Activated T-cell treated with anti-CD3 and anti-CD28 coated beads, Interleukin-2, amount 50 U/mL, for 4 hours (primary cell): ENCODE data around the gene DHDH. TPM values are rescaled to one million over a fixed set of nuclear protein-coding genes. Genes with fewer than 3 reads are reported as not detected.

Experiments used
- ATAC-seq, 2 donors: fragments of 200-7000 bp; cut with Tn5 transposase; one replicate each; pipeline ENCODE4 v1.10.0; 2021
- DNase-seq: peaks from one replicate; pipeline ENCODE4 v3.0.0-alpha.2; 2020
- H3K27me3 Mint-ChIP-seq: one replicate; pipeline ENCODE4 v1.8.0; 2021; ENCODE audit warnings: low read depth, mixed read lengths
- H3K36me3 Mint-ChIP-seq: one replicate; pipeline ENCODE4 v1.8.0; 2022; ENCODE audit warnings: mixed read lengths; ENCODE audit not compliant: insufficient read depth
- H3K4me1 Mint-ChIP-seq: one replicate; pipeline ENCODE4 v1.8.0; 2021; ENCODE audit warnings: low read depth, mixed read lengths
- H3K4me3 Mint-ChIP-seq: one replicate; pipeline ENCODE4 v1.8.0; 2021; ENCODE audit warnings: mild to moderate bottlenecking, moderate library complexity, mixed read lengths
- H3K9me3 Mint-ChIP-seq: one replicate; pipeline ENCODE4 v1.8.0; 2021; ENCODE audit warnings: mixed read lengths
- total RNA-seq, 3 donors: library from RNA; stranded (reverse); gene quantifications; one replicate each; pipeline ENCODE4 v1.2.1, GENCODE V29; 2021

DHDH gene
- total RNA-seq, 3 donors from 2014 or later: not detected

GRCh38 chr19:48962029-48962848 lies 28.7 kb downstream of the DHDH start:
- Mint-ChIP-seq H3K4me3 (peak overlapping the region; percentile 45), H3K4me1 (peaks cover 56% of the 10 kb centered on the region), H3K27me3 (no peaks in the 10 kb centered on the region), H3K9me3 (no peaks in the 10 kb centered on the region), H3K36me3 (peaks cover 19% of the 10 kb centered on the region)
- ATAC-seq: no peak
- no peak for DNase-seq

GRCh38 chr19:48962849-48963165 lies 29.3 kb downstream of the DHDH start:
- DNase-seq: no peak
- Mint-ChIP-seq H3K4me3 (peak overlapping the region; percentile 45), H3K36me3 (peaks cover 19% of the 10 kb centered on the region), H3K27me3 (no peaks in the 10 kb centered on the region), H3K4me1 (peaks cover 53% of the 10 kb centered on the region), H3K9me3 (no peaks in the 10 kb centered on the region)
- ATAC-seq: no peak

- Mint-ChIP-seq H3K27me3 (no peaks in the 10 kb centered on the region), H3K9me3 (no peaks in the 10 kb centered on the region), H3K4me1 (peaks cover 56% of the 10 kb centered on the region), H3K36me3 (peaks cover 19% of the 10 kb centered on the region), H3K4me3 (peak overlapping the region; percentile 100)
- ATAC-seq (peak; percentile 10 to 17), DNase-seq (peak; percentile 56)
Observed at GRCh38 chr19:48963371-48964204, 30.1 kb downstream of the DHDH start.

DNA sequence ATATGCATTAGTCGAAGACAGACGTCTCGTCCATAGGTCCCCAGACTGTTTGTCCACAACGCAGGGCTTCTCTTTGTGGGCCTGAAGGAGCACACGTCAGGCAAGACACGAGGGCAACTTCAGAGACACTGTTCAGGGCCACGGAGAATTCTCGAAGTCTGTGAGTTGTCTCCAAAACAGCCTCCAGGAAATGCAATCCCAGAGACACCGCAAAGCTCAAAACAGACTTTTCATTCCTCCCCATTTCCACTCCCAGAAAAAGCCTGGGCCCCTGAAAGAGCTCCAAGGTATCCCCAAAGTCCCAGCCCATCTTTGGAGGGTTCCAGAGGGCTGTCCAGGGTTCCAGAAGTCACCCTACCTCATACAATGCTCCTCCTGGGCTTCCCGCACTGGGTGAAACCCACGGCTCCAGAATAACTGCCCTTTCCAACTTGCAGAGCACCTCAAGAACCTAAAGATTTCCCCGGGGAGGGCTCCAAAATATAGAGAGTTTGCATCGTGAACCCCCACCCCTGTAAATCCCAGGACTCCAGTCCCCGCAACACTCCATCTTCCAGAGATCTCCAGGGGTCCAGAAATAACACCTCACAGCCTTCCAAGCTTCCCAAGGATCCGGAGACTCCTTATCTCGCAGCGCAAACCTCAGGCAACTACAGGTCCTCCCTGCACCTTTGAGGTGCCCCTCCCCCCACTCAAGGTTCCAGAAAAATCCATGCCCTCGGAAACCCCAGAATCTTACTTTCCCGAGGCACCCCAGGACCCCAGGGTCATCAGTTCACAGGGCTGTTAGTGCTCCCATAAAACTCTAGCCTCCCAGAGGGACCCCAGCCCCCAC lies 30.9 kb downstream of the DHDH start:
- H3K4me1 Mint-ChIP-seq: peaks cover 52% of the 10 kb centered on the region
- H3K4me3 Mint-ChIP-seq: peak overlapping the region; percentile 100
- no peaks in the 10 kb centered on the region for H3K27me3 Mint-ChIP-seq
- DNase-seq: no peak
- no peak for ATAC-seq
- H3K36me3 Mint-ChIP-seq: peaks cover 19% of the 10 kb centered on the region
- H3K9me3 Mint-ChIP-seq: no peaks in the 10 kb centered on the region

DNA sequence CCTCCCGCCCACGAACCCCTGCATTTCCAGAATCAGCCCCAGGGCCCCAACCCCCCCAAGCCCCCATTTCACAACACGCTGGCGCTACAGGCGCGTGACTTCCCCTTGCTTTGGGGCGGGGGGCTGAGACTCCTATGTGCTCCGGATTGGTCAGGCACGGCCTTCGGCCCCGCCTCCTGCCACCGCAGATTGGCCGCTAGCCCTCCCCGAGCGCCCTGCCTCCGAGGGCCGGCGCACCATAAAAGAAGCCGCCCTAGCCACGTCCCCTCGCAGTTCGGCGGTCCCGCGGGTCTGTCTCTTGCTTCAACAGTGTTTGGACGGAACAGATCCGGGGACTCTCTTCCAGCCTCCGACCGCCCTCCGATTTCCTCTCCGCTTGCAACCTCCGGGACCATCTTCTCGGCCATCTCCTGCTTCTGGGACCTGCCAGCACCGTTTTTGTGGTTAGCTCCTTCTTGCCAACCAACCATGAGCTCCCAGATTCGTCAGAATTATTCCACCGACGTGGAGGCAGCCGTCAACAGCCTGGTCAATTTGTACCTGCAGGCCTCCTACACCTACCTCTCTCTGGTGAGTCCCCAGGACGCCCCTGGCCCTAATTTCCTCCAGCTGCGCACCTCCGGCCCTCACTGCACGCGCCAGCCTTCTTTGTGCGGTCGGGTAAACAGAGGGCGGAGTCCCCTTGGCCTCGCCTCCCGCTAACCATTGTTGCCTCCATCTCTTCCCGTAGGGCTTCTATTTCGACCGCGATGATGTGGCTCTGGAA lies 31.7 kb downstream of the DHDH start, which contains the start of gene FTL:
FTL (plus strand) TSS at position 270 of the 766 bp plus-strand sequence; CDS start at position 469, 199 bp downstream.
- Mint-ChIP-seq H3K9me3 (no peaks in the 10 kb centered on the region), H3K4me1 (peaks cover 52% of the 10 kb centered on the region), H3K27me3 (no peaks in the 10 kb centered on the region), H3K36me3 (peaks cover 19% of the 10 kb centered on the region), H3K4me3 (peak within 1 kb of the TSS; percentile 100)
- peak; percentile 82 to 83 for ATAC-seq
- DNase-seq: peak; percentile 76

- peak; percentile 59 for ATAC-seq
- peaks cover 56% of the 10 kb centered on the region for H3K4me1 Mint-ChIP-seq
Observed at GRCh38 chr19:48965806-48966540, 32.5 kb downstream of the DHDH start.

DNA sequence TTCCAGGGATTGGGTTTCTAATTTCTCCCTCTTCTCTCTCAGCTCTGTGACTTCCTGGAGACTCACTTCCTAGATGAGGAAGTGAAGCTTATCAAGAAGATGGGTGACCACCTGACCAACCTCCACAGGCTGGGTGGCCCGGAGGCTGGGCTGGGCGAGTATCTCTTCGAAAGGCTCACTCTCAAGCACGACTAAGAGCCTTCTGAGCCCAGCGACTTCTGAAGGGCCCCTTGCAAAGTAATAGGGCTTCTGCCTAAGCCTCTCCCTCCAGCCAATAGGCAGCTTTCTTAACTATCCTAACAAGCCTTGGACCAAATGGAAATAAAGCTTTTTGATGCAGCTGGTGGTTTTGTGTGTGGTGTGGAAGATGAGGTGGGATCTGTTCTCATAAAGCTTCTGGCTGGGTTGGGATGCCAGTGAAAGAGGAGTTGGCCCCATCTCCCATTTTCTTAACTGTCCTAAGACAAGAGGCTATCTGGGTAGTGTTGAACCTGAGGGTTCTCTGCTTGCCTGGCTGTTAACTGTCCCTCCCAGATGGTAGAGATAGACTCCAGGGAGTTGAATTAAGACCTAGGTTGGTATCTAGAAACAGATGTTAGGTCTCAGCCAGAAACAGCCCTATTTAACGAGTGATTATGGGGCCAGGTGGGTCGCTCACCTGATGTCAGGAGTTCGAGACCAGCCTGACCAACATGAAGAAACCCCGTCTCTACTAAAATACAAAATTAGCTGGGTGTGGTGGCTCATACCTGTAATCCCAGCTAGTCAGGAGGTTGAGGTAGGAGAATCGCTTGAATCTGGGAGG lies 33.2 kb downstream of the DHDH start:
- peaks cover 14% of the 10 kb centered on the region for H3K36me3 Mint-ChIP-seq
- H3K4me3 Mint-ChIP-seq: peak overlapping the region; percentile 100
- H3K4me1 Mint-ChIP-seq: peaks cover 56% of the 10 kb centered on the region

More at GRCh38 chr19:48965806-48966540, 32.5 kb downstream of the DHDH start:
- H3K4me3 Mint-ChIP-seq: peak overlapping the region; percentile 100
- no peaks in the 10 kb centered on the region for H3K27me3 Mint-ChIP-seq
- H3K9me3 Mint-ChIP-seq: no peaks in the 10 kb centered on the region
- peak; percentile 85 for DNase-seq
- H3K36me3 Mint-ChIP-seq: peaks cover 18% of the 10 kb centered on the region

GRCh38 chr19:48967346-48968178 lies 34.1 kb downstream of the DHDH start:
- peaks cover 14% of the 10 kb centered on the region for H3K36me3 Mint-ChIP-seq
- H3K27me3 Mint-ChIP-seq: no peaks in the 10 kb centered on the region
- no peaks in the 10 kb centered on the region for H3K9me3 Mint-ChIP-seq
- peaks cover 48% of the 10 kb centered on the region for H3K4me1 Mint-ChIP-seq
- DNase-seq (no peak), ATAC-seq (no peak)
- H3K4me3 Mint-ChIP-seq: peak overlapping the region; percentile 100

More for the DNA sequence above, 33.2 kb downstream of the DHDH start:
- DNase-seq (no peak), ATAC-seq (no peak)
- Mint-ChIP-seq H3K9me3 (no peaks in the 10 kb centered on the region), H3K27me3 (no peaks in the 10 kb centered on the region)

GRCh38 chr19:48968179-48968661 lies 34.7 kb downstream of the DHDH start:
- H3K27me3 Mint-ChIP-seq: no peaks in the 10 kb centered on the region
- H3K4me3 Mint-ChIP-seq: no peak overlapping the region
- peaks cover 14% of the 10 kb centered on the region for H3K36me3 Mint-ChIP-seq
- H3K9me3 Mint-ChIP-seq: no peaks in the 10 kb centered on the region
- ATAC-seq (no peak), DNase-seq (no peak)
- peaks cover 45% of the 10 kb centered on the region for H3K4me1 Mint-ChIP-seq

- ATAC-seq (no peak), DNase-seq (no peak)
- Mint-ChIP-seq H3K4me1 (peaks cover 39% of the 10 kb centered on the region), H3K27me3 (no peaks in the 10 kb centered on the region), H3K36me3 (peaks cover 14% of the 10 kb centered on the region), H3K9me3 (no peaks in the 10 kb centered on the region), H3K4me3 (no peak overlapping the region)
Observed at GRCh38 chr19:48968813-48969218, 35.3 kb downstream of the DHDH start.

DNA sequence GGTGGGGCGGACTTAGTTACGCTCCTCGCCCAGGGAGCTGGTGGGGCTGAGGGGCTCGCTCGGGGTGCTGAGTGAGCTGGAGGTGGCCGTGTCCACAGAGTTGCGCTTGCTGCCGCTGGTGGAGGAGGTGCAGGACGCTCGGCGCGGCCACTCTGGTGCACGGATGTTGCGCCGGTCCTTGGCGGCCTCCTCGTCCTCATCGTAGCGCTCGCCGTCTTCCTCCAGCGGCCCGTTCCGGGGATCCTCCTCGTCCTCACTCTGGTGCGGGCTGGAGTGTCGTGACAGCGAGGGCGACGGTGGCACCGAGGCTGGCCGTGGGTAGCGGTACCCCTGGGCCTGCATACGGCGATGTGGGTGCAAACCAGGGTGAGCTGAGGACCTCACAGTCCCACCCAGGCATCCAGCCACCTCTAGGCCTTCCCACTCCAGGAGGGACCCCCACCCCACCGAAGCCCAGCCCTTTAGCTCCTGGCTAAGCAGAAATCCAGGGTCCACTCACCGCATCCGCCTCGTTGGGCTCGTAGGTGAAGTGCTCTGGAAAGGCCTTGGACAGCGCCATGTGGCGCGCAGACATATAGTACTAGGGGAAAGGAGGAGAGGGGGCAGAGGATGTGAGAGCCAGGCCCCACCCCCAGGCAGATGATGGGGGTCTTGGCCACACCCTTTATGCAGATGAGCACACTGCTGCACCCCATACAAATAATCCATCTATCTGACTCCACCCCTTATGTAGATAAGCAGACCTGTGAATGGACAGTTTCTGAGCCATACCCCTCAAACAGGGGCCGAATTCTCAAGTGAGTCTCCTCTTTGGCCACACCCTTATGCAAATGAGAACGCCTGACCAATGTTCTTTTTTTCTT lies 36.0 kb downstream of the DHDH start:
- ATAC-seq: no peak
- Mint-ChIP-seq H3K4me1 (peaks cover 32% of the 10 kb centered on the region), H3K4me3 (no peak overlapping the region), H3K36me3 (peaks cover 14% of the 10 kb centered on the region), H3K27me3 (no peaks in the 10 kb centered on the region), H3K9me3 (no peaks in the 10 kb centered on the region)
- DNase-seq: no peak
